Measurements from ENCODE around the gene UBA52. TPM values are rescaled to one million over a fixed set of nuclear protein-coding genes. Genes with fewer than 3 reads are reported as not detected.
"Not testable (repeated sequence)": the region's sequence is repeated elsewhere in the genome, so short reads cannot be mapped to it uniquely, and the experiment has no call there.

The UBA52 gene
- total RNA-seq, 1 donor from 2014 or later, result 878 TPM

DNA sequence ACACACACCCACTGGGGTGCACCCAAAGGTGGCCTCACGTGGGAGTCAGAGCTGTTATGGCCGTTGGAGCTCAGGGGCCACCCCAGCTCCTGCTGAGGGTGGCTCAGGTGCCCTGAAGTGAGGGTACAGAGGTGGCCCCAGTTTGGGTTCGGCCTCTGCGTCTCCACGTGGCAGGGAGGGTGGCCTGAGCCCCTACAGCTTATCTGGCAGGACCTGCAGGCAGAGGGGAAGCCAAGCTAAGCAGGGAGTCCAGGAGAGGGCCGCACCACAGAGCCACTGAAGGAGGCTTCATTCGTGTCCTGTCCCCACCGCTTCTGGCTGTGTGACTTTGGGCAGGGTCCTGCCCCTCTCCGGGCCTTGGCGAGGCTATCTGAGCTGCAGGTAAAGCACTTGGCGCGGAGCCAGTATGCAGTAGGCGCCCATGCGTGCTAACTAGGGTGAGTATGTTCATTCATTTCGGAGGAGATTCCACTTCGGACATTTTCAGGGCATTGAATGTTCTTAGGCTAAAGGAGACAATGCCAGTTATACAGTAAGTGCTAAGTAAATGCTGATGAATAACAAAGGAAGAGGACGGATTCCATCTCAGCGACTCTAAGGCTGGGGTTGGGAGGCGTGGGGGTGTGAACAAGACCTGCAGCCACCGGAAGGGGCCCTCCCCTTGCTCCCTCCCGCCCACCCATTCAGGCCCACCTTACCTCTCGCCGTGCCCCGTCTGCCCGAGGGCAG lies 21.9 kb downstream of the UBA52 start:
- no peak for DNase-seq (ENCODE audit: low spot score)

DNA sequence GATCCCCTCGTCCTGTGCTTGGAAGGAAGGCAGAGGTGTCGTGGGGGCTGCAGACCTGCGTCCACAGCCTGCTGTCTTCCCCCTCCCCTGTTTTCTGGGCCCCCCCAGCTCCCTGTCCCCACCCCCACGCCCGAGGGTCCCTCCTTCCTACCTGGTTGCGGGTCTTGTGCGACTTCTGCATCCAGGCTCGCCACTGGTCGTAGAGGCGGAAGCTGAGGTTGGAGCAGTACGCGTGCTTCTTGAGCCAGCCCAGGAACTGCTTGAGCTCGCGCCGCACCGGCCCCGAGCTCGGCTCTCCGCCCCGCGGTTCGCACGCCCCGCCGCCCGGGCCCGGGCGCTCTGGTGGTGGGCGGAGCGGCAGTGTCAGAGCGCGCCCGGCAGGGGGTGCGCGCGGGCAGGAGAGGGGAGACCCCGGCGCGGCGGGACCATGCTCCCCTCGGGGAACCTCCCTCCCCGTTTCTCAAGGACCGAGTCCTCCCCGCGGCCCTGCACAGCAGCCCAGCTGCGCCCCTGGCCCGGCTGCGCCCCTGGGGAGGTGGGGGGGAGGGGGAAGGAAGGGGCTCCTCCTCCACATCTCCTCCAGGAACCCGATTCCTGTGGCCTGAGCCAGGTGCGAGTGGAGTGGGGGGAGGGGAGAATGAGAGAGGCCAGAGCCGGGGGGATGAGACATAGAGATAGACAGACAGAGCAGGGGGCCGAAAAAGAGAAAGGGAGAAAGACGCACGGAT lies 22.6 kb downstream of the UBA52 start:
- peak; percentile 74 for DNase-seq (ENCODE audit: low spot score)

DNA sequence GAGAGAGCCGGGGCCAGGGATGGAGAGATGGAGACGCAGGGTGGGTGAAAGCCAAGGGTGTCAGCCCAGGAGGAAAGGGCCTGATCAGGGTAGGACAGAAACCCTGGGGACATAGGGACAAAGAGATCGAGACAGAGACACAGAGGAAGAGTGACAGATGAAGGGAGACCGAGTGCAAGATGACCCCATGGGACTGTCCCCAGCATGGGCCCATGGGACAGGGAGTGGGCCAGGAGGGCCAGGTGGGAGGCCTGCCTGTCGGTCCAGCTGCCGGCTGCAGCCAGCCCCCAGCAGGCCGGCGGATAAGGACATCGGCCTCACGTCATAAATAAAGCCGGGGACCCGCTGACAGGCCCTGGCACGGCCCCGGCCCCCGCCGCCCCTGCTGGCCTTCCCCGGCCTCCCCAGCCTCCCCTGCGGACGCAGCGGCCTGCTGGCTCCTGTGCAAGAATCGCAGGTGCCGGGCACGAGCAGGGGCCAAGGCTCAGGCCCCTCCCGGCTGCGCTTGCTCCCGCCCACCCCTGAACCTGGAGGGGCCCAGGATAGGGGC lies 23.2 kb downstream of the UBA52 start:
- no peak for DNase-seq (ENCODE audit: low spot score)

DNA sequence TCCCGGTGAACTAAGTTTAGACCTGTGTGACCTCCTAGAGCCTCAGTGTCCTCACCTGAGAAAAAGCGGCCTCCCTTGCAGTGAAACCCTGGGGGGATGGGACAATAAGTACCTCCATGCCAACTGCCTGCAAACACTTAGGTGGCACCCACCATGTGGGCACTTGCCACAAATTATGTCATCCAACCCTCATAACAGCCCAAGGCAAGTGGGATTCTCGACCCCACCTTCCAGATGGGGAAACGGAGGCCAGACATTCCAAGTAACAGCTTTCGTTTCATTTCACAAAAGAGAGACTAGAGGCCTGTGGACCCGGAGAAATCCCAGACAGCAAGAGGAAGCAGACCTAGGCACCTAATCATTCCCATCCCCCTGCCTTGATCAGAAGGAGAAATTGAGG lies 23.8 kb downstream of the UBA52 start:
- DNase-seq (ENCODE audit: low spot score), result no peak

DNA sequence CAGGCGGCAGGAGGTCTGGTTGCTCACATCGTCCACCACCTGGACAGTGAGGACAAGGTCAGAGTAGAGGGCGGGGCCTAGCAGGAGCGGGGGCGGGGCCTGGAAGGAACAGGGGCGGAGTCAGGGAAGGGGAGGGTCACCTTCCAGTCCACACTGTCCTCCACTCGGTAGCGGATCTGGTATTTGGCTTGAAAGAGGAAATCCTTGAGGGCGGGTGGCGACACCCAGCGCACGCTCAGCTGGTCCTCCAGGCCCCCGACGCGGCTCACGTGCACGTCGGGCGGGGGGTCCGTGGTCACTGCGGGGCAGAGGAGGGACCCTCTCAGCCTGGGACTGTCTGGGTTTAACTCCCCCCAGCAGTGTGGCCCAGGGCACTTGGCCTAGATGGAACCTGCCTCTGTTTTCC lies 25.1 kb downstream of the UBA52 start:
- DNase-seq (ENCODE audit: low spot score), result peak; percentile 34

DNA sequence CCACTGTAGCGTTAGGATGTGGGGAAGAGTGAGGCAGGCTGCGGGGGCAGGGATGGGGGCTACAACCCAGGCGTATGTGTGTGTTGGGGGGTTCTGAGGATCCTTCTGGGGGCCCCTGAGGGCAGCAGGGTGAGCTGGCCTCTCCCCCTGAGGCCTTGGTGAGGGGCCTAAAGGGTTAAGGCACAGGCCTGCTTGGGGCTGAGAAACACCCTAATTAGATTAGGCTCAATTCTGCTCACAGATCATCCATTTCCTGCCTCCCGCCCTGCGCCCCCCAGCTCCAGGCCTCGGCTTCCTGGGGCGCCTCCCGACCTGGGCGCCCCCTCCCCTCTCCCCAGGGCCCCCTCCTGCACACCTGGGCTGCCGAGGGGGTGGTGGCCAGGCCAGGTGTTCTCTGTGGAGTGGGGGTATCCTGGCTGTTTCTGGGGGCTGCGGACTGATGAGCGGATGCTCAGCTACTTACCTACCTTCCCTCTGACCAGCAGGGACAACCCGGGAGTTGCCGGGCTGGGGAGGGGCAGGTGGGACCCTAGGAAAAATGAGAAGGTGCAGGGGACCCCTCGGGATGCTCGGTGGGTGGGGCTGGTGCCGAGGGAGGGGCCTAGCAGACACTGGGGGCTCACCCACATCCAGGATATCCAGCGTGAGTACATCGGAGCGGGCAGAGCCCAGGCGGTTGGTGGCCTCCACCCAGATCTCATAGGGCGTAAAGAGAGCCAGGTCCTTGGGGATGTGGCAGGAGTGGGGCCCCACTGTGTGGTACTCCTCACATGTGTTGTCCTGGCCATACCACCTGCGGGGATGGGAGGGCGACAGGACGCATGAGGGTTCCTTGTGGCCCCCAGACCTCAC lies 26.4 kb downstream of the UBA52 start:
- no peak for DNase-seq (ENCODE audit: low spot score)

DNA sequence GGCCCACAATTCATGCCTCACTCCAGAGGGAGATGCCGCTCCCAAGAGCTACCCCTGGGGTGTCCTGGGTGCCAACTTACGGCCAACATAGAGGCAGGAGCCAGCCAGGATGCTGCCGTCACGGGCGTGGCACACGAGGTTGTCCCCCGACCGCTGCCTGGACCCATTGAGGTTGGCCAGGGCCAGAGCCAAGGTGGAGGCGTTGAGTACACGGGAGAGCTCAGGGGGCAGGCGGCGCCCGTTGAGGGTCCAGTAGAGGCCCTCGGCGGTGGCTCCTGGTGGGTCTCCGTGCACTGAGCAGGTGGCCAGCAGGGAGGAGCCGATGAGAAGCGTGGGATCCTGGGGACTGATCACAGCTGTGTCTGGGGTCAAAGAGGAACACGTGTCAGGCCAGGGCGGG lies 27.8 kb downstream of the UBA52 start:
- no peak for DNase-seq (ENCODE audit: low spot score)

DNA sequence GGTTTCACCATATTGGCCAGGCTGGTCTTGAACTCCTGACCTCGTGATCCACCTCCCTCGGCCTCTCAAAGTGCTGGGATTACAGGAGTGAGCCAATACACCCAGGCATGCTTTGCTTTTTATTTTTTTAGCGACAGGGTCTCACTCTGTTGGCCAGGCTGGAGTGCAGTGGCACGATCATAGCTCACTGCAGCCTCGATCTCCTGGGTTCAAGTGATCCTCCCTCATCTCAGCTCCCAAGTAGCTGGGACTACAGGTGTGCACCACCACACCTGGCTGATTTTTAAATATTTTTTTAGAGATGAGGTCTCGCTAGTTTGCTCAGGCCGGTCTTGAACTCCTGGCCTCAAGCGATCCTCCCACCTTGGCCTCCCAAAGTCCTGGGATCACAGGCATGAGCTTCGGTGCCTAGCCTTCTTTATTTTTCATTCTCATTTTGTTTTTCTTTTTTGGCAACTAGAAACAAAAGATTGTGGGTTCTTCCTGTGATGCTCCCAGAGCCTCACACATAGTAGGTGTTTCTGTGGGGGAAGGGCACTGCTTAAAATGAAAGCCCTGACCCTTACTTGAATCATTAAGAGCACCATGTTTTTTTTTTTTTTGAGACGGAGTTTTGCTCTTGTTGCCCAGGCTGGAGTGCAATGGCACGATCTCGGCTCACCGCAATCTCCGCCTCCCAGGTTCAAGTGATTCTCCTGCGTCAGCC lies 29.2 kb downstream of the UBA52 start:
- not testable (repeated sequence) for DNase-seq (ENCODE audit: low spot score)

DNA sequence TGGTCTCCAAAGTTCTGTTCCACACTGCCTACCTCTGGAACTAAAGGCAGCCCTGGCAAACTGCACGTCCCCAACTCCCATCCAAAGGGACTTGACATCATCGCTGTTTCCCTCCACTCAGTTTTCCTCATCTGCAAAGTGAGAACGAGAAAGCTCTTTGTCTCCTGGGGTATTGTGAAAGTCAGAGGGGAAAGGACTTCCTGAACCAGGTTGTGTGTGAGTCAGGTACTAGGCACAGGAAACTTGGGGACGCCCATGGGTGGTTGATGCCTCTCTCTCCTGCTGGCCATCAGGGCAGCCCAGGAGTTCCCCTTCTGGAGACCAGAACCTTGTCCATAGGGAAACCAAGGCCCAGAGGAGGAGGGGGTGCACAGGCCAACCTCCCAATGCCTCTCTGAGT lies 30.2 kb downstream of the UBA52 start:
- no peak for DNase-seq (ENCODE audit: low spot score)

DNA sequence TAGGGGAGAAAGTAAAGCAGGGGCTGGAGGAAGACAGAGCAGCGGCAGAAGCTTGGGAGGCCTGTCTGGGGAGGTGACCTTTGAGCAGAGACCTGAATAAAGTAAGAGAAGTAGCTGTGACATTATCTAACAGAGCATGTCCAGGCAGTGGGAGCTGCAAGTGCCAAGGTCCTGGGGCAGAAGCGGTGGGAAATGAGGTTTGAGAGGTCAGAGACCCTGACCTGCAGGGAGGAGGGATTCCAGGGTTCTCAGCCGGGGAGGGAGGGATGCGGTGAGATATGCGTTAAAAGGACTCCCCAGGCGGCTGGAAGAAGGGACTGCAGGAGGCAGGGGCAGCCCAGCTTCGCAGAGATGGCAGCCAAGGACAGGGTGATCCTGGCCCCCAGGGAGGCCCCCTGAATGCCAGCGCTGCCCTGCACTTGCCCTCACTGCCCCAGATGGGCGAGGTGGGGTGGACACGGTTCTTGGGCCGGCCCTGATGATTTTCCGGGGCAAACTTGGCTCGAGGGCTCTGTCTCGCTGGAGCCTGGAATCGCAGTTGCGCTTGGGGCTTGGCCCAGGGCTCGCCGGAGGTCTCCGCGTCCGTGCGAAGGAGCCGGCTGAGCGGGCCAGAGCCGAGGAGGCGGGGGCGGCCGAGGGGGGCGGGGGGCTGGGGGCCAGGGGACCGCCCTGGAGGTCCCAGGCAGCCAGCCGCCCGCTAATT lies 31.7 kb downstream of the UBA52 start:
- DNase-seq (ENCODE audit: low spot score), result no peak

DNA sequence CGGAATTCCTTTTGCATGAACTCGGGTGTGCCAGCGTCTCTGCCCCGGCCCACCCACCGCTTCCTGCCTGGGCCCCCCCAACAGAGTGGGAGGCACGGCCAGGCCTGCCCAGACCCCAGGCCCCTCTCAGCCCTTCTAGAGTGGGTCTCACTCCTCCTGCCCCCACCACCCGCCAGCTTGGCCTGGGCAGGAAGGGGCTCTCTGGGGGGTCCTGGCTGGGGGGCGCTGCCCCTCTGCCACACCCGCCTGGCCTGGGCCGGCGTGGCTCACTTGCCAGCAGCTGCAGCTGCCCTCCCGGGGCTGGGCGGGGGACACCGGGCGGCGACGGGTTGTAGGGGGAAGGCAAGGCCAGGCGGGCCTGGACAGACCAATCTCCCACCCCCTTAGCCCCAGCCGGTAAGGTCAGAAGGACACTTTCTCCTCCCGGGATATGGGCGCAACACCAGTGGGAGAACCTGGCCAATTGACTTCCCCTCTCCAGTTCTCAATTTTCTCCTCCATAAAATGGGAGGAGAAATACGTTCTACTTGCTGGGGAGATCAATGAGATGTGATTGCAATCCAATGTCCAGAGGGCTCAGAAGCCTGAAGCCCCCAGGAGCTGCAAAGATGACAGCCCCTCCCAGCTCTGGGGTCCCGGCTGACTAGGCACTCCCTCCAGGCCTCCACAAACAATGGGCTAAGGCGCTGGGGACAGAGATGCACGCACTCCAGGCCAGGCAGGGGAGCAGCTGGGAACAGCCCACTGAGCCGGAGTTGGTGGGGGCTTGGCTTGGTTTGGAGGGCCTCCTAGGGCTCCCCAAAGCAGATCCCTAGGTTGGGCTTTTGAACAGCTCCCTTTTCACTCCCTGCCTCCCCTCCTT lies 32.5 kb downstream of the UBA52 start:
- no peak for DNase-seq (ENCODE audit: low spot score)

DNA sequence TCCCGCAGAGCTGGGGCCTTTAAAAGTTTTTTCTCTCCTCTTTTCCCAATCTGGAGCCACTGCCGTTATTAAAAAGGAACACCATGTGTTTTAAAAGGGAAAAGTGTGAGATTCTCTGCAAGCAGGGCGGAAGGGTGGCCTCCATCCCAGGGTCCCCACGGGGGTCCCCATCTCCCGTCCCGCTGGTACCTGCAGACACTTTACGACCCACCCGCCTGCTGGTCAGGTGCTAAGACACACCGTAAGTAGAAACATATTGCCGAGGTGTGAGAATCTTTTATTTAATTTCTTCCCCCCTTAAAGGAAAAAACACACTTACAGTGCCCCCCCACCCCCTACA lies 33.1 kb downstream of the UBA52 start:
- DNase-seq (ENCODE audit: low spot score), result no peak

DNA sequence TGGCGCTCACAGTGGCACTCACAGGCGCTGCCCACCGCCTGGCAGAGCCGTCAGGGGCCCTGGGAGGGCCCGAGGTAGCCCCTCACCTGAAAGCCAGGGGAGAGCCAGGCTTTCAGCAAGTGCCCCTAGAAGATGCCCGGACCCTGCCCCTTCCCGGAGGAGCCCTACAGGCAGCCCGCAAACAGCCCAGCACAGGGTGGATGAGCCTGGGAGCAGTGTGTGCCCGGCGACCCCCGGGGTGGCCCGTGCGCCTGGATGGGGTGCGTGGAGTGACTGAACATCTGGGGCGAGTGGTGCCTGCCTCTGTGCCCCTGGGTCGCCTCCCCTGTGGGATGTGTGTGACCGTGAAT lies 33.5 kb downstream of the UBA52 start:
- no peak for DNase-seq (ENCODE audit: low spot score)

DNA sequence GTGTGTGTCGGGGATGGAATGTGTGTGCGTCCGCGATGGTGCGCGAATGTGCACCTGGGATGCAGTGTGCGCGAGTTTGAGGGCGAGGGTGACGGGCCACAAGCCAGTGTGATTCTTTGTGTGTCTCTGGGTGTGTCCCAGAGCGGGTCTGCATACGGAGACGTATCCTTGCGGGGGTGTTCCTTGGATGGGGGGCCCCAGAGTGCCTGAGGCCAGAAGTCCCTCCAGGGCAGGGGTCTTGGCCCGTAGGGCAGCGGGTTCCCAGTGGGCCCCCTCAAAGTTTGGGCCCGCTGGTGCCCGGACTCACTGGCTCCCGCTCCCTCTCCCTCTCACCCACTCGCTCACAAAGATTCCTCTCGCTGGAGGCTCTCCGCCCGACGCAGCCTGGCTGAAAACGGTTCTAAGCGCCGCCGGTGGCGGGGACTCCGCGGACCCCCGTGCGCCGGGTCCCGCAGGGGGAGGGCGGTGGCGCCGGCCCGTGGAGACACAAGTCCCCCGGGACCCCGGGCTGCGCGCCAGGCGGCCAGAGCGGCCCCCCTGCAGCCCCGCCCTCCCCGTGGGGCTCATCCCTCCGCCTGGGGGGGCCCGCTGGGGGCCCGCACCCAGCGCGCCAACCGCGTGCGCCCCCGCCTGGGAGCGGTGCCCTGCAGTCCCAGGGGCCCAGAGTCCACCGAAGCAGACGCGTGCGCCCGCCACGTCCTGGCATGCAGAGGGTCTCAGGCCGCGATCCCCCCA lies 34.1 kb downstream of the UBA52 start:
- no peak for DNase-seq (ENCODE audit: low spot score)

DNA sequence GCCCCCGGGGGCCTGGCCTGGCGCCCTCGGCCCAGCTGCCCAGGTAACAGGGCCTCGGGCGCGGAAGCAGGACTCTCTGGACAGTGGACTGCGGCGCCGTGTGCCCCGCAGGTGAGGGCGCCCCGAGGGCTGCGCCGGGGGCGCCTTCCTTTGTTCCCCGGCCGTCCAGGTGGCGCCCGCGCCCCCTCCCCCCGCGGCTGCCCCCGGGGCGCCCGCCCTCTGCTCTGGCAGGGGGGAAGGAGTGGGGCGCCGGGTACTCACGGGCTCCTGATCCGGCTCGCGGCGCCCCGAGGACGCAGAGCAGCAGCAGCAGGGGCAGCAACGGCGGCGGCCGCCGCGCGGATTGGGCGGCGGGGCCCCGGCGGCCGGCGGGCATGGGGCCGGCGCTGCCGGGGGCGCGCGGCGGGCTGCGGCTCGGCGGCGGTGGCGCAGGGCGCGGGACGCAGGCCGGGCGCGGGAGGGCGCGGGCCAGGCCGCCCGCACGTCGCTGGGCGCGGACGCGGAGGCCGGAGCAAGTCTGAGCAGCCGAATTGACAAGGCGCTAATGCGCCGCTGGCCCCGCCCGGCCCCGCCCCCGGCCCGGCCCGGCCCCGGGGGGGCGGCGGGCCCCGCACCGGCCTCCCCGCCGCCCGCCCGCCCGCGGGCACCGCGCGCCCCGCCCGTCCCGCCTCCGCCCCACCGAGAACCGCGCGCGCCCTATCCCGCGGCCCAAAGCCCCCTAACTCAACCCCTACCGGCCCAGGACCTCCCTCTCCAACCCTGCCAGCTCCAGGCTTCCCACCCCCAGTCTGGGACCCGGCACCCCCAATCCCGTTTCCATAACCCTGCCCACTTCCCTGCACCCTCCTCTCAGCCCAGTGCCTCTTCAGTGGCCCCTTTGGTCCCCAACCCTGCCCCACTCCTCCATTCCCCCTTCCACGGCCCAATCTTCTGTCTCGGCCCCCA lies 34.9 kb downstream of the UBA52 start, which contains the start of gene CRLF1:
TSS of gene CRLF1 (minus strand) at position 519 of the 945 bp plus-strand sequence. CDS start at position 376, 143 bp downstream.
- DNase-seq (ENCODE audit: low spot score), result no peak

DNA sequence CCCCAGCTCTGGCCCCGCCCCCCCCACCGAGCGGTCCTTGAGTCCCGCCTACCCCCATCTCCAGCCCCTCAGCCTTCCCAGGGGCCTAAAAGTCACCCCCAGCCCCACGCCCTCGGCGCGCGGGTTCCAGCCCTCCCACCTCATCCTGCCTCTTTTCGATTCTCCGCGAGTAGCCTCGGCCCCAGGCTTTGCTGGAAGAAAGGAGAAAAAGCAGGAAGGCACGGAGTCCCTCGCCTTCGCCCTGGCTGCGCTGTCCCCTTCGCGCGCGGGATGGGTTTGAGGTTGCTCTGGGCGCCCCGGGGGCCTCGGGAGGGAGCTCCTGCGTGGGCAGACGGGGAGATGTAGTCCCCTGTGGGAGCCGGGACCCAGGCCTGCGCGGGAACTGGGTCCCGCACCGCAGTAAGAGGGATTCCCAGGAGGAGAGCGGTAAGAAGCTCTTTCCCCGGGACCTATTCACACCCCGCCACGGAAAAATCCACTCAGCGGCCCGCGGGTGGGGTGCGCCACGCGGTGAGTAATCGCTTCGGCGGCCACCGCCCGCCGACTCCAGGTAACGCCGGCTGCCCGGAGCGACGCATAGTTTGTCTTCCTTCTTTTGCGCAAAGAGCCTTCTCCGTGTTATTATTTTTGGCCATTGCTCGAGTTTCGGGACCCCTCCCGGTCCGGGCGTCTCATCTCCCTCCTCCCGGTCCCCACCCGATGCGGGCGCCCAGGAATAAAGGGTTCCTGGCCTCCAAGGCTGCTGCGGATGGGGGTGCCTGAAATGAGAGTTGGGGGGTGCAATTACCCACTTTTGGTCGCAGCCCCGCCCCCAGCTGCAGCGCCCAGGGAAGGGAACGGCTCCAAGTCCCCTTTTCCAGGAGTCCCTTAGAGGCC lies 35.8 kb downstream of the UBA52 start:
- no peak for DNase-seq (ENCODE audit: low spot score)

DNA sequence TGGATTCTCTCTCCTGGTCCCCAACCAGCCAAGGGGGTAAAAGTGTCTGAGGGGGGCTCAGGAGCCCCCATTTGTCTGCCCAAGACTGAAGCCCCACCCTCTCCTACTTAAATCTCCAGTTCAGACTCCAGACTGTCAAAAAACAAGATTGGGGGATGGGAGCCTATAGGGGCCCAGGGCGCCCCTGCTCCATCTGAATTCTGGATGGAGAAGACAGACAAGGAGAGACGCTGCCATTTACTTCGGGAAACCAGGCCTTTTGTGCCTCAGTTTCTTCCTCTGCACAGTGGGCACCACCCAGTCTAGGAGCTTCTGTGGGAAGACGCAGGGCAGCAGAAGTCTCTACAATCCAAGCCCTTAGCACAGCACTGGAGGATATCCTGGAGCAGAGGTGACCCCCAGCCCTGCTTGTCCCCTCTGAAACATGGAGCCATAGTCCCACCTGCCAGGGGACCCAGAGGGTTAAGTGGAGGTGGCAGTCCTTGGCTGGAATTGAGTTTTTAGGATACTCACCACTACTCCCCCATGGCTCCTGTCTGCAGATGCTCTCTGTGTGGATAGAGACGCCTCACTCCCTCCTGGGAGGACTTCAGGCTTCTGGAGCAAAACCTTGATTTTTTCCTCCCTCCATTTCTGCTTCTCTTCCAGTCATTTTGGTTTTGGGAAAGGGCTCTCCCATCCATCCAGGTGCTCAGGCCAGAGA lies 36.6 kb downstream of the UBA52 start:
- no peak for DNase-seq (ENCODE audit: low spot score)
